ENCODE results near the gene UNC13D.
A peak's percentile ranks its signal among the peaks of the same experiment; 100 is the strongest.

GRCh38 chr17:75784473-75785015 is 59.7 kb downstream of the UNC13D start, which contains the start of gene UNK:
- TF ChIP-seq, protein P1, sequence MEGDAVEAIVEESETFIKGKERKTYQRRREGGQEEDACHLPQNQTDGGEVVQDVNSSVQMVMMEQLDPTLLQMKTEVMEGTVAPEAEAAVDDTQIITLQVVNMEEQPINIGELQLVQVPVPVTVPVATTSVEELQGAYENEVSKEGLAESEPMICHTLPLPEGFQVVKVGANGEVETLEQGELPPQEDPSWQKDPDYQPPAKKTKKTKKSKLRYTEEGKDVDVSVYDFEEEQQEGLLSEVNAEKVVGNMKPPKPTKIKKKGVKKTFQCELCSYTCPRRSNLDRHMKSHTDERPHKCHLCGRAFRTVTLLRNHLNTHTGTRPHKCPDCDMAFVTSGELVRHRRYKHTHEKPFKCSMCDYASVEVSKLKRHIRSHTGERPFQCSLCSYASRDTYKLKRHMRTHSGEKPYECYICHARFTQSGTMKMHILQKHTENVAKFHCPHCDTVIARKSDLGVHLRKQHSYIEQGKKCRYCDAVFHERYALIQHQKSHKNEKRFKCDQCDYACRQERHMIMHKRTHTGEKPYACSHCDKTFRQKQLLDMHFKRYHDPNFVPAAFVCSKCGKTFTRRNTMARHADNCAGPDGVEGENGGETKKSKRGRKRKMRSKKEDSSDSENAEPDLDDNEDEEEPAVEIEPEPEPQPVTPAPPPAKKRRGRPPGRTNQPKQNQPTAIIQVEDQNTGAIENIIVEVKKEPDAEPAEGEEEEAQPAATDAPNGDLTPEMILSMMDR (IDR thresholded peaks at IDR 0.05), result peak in 1 of 3 experiments; percentile 29
- no peak for TF ChIP-seq POLR2A (IDR thresholded peaks at IDR 0.05; ENCODE audit: low read depth)
- TF ChIP-seq POLR2AphosphoS5 (IDR thresholded peaks at IDR 0.05), result peak; percentile 84 to 94
- TF ChIP-seq EP300 (IDR thresholded peaks at IDR 0.05), result no peak

Measured in esophagus muscularis mucosa (tissue), 4 donors.